GM21515 (cell line): Measurements from ENCODE around the gene SRMS.

Experiments used
- ATAC-seq: cut with Tn5 transposase; IDR thresholded peaks from one replicate; pipeline ENCODE4 v1.9.1; 2021; ENCODE audit not compliant: unreplicated experiment

SRMS gene

GRCh38 chr20:63503524-63503923 is 44.0 kb downstream of the SRMS start:
- no peak for ATAC-seq

GRCh38 chr20:63502671-63503172 is 44.8 kb downstream of the SRMS start:
- ATAC-seq = no peak

- no peak for ATAC-seq
Observed at GRCh38 chr20:63501818-63502670, 45.5 kb downstream of the SRMS start.

- ATAC-seq = no peak
Observed at GRCh38 chr20:63500902-63501817, 46.4 kb downstream of the SRMS start.

GRCh38 chr20:63500151-63500901 is 47.2 kb downstream of the SRMS start:
- ATAC-seq = no peak

GRCh38 chr20:63499338-63499969 is 48.1 kb downstream of the SRMS start:
- ATAC-seq = no peak

- no peak for ATAC-seq
Observed at GRCh38 chr20:63498960-63499337, 48.6 kb downstream of the SRMS start, which contains the start of gene EEF1A2. EEF1A2 (minus strand) TSS chr20:63499083; CDS start chr20:63497763, 1,320 bp downstream.

GRCh38 chr20:63497946-63498935 is 49.3 kb downstream of the SRMS start:
- ATAC-seq = no peak

GRCh38 chr20:63497138-63497945 is 50.2 kb downstream of the SRMS start:
- ATAC-seq = no peak

GRCh38 chr20:63496596-63497120 is 50.9 kb downstream of the SRMS start:
- no peak for ATAC-seq

- no peak for ATAC-seq
Observed at GRCh38 chr20:63495741-63496595, 51.6 kb downstream of the SRMS start.

GRCh38 chr20:63495167-63495720 is 52.3 kb downstream of the SRMS start:
- ATAC-seq = no peak

- no peak for ATAC-seq
Observed at GRCh38 chr20:63494420-63495166, 53.0 kb downstream of the SRMS start.

GRCh38 chr20:63494084-63494419 is 53.5 kb downstream of the SRMS start:
- no peak for ATAC-seq

- ATAC-seq = no peak
Observed at GRCh38 chr20:63493563-63494020, 54.0 kb downstream of the SRMS start.

- no peak for ATAC-seq
Observed at GRCh38 chr20:63492982-63493381, 54.6 kb downstream of the SRMS start.
